NOMO-1 (cell line): Measurements from ENCODE around the gene NECTIN1.

Experiments used
- DNase-seq, 2 experiments: peaks; one replicate each; lab custom pipeline; 2025; ENCODE audit not compliant: unreplicated experiment in 2 of 2; lab: John Stamatoyannopoulos, UW

The NECTIN1 gene

GRCh38 chr11:119647254-119647653 is 81.7 kb downstream of the NECTIN1 start:
- no peak for DNase-seq

DNA sequence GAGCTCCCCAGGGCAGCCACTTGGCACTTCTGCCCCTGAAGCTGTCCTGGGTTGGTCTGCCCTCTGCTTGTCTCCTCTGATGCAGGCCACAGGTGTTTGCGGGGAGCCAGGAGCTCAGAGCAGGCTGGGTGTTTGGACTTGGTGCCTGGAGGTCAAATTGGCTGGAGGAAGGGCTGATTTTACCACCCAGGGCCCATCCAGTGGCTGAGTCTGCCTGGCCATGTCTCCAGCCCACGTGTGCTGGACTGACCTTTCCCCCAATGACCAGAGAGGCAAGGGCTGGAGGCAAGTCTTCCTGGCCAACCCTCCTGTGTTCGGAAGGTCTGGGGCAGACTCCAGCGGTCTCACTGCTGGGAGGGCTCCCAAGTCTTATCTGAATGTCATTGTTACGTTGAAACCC is 84.0 kb downstream of the NECTIN1 start:
- DNase-seq: no peak

DNA sequence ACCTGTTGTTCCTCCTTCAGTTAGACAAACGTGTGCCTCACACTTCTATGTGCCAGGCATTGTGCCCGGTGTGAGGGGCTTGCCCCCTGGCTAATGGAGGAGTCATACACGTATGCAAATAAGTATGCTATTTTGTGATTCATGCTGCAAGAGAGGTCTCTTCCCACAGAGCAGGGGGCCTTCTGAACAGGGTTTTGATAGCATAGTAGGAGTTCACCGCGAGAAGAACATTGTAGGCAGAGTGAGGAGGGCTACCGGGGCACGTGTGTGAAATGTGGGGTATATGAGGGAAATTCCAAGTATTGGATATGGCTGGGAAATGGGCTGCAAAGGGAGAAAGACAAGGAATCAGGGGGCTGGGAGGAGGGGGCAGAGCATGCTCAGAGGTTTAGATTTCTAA is 84.5 kb downstream of the NECTIN1 start:
- no peak for DNase-seq

DNA sequence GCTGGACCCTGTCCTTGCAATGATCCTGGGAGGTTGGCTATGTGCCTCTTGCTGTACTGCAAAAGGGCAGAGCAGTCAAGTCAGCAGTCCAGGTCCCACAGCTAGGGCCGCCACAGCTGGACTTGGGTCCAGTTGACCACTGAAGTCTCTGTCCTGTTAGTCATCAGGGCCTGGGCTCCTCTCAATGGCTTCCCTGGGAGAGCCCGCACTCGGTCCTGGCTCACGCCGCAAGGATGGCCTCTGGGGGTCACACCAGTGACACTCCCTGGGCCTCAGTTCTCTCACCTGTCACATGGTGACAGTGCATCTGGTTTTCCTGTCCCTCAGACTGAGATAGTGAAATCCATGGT is 85.1 kb downstream of the NECTIN1 start:
- DNase-seq: no peak

DNA sequence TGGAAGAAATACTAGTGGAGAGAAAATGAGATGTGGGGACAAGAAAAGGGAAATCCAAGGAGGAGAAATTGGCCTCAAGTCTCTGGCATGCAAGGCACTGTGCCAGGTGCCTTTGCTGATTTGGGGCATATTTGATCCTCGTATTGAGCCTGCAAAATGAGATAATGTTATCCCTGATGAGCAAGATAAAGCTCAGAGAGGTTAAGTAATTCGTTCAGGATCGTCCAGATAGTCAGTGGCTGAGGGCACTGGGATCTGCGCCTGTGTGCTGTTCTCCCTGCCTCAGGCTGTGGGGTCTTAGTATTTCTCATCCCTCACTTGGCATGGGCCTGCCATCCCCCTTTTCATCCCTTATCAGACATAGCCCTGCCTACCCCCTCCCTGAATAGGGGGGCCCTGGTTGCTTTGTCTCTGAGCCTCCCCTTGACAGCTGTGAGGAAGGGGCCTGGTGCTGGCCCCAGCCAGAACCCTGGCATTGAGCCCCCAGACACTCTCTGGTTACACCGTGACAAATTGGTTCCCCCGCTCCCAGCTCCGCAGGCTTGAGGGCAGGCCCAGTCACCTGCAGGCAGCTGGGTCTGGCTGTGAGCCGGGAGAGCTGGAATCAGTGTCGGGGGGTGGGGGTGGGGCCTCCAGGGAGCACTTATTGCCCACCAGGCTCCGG is 85.7 kb downstream of the NECTIN1 start:
- no peak for DNase-seq

DNA sequence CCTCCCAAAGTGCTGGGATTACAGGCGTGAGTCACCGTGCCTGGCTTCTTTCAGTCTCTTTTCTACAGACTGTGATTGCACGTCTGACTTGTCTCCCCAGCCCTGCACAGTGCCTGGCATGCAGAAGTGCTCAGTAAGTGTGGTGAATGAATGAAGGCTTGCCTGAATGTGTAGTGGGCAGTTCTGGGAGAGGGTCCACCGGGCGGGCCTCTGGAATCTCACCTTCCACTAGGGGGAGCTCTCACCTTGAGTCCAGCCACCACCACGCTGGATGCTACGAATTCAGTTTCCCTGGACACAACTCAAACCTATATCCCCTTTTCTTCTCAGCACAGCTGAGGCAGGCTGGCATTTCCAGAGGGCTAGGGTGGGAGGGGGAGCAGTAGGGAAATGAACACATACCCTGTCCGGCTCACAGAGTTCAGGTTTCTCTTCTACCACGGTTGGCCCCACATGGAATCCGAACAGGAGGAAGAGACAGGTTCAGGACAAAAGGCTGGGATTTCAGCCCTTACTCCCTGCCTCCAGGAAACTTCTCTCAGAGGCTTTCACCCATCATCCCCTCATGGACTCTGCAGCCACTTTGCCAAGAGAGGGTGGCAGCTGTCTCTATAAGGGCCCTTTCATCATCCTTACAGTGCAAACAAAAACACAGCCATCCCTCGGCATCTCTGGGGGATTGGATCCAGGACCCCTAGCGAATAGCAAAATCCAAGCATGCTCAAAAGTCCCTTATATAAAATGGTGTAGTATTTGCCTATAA is 86.8 kb downstream of the NECTIN1 start:
- DNase-seq: no peak

DNA sequence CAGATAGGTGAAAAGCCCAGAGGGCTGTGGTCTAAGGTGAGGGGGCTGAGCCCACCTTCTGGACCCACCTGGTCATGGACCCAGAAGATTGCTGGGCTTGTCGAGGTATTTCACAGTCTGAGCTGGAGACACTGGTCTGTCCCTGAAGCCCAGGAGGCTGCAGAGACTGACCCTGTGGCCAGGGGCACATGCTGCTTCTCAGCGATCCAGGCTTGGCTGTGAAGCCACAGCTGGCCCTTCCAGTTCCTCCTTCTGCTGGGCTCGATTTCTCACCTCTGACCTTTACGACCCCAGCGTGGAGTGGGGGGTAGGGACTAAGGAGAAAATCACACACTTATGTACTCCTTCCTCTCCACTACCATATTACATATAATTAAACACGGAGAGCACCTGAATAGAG is 88.5 kb downstream of the NECTIN1 start:
- DNase-seq: no peak

DNA sequence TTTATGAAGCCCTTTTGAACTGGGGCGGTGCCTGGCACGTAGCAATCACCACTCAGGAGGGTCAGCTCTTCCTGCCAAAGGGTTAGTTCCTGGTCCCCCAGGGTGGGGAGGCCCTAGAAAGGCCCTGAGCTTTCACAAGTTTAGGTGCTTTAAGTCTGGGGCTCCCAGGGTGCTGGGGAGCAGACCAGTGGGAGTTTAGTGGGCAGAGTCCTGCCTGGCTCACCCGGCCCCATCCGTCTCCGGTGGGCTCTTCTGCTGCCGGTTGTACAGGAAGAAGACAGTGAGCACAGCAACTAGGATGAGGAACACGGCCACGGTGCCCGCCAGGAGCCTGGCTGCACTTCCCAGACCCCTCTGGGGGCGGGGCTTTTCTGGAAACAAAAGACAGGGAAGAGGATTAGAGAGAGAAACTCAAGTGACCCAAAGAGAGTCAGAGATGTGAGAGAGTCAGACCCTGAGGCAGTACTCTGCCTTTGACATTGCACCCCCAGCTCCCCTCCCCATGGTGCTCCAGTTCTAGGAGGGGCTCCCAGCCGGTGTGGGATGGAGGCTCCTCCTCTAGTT is 89.3 kb downstream of the NECTIN1 start:
- no peak for DNase-seq

DNA sequence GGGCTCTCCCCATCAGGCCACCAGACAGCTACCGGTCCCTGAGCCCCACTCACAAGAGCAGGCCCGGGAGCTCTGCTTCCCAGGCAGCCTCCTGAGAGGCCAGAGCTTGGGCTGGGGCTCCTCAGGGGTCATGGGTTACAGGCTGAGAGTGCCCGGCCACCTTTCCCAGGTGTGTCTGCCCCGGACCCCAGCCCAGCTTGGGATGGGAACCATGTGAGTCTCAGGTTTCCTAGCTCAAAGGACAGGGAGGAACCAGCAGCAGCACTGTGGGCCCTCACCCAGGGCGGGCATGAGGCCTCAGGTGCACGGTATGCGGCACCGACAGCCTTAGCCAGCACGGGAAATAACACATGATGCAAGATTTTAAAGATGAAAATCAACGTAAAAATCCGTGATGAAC is 90.1 kb downstream of the NECTIN1 start:
- no peak for DNase-seq

DNA sequence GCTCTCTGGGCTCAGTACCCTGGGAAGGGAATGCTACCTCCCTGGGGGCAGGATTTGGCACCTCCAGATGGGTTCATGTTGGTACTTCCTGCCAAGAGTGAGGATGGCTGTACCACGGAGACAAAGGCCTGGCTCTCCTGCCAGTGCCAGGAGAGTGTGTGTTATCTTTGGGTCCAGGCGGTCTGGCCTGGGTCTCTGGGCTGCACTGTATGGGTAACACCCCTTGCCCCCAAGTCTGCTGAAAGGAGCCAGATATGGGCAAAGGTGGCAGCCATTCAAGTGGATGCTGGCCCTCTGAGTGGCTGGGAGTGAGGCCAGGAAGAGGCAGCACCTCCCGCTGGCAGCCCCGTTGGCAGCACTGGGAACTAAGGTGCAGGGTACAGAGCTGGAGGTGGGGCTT is 91.5 kb downstream of the NECTIN1 start:
- DNase-seq: no peak

DNA sequence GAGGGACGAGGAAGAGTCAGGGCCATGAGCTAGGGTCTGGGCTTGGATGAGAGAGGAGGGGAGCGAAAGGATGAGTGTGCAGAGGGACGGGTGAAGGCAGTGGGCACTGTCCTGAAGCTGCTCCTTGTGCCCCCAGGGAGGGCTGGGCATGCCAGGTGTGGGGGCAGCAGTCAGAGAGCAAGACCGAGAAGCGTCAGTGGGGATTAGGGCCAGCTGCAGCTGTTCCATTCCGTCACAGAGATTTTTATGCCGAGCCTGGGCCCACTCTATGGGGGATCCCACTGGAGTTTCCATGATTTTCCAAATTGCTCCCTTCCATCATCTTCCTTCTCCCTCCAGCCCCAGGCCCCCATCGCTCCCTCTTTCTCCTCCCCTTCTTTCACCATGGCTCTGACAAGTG is 93.2 kb downstream of the NECTIN1 start:
- no peak for DNase-seq

GRCh38 chr11:119635041-119635740 is 93.8 kb downstream of the NECTIN1 start:
- no peak for DNase-seq

DNA sequence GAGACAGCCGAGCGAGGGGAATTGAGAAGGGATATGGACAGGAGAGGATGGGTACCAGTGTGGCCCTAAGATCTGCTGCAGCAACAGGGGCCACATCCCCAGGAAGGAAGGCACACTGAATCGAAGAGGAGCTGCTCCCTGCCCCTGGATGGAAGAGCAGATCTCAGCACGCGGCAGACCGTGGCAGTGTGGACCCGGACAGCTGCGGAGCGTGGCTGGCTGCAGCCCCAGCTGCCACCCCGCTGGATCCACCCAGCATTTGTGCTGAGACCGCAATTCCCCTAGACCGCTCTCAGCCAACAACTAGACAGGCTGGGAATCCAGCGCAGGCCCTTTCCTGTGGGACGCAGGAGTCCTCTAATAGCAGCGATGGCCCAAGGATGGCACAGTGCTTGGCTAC is 94.7 kb downstream of the NECTIN1 start:
- DNase-seq: no peak

GRCh38 chr11:119629834-119630624 is 99.0 kb downstream of the NECTIN1 start:
- DNase-seq: no peak

DNA sequence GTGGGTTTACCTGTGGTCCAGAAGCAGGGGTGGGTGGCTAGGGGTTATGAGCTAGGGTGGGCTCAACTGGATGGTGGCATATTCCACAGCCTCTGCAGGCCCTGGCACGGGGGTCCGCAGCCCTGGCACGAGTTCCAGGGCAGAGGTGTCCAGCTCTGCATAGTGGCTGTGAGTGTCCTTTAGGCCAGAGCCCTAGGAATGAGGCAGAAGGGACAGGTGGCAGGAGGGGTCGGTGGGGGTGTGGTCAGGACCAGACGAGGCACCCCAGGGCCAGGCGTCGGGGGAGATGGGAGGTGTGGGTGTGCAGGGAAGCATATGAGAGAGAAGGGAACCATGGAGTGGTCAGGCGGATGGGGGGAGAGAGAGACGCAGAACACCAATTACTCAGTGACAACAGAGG is 99.9 kb downstream of the NECTIN1 start:
- DNase-seq: no peak

DNA sequence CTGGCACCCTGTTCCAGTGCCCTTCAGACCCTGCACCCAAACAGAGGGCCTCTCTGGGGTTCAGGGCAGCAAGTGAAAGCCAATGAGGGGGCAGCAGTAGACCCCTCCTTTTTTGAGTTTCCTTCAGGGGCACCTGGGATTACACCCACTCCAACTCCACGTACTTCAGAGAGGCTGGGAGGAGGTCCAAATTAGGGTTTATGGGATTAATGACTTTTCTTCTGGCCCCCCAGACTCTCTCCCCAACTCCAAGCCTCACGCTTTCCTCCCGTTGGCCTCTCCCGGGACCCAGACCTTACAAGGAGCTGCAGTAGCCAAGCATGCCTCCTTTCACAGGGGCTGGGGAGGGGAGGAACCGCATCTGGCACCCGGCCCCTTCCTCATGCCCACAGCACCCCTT is 101.7 kb downstream of the NECTIN1 start:
- DNase-seq: no peak

- DNase-seq: peak in 1 of 2 experiments; percentile 22
Measured at GRCh38 chr11:119626871-119627270, 102.1 kb downstream of the NECTIN1 start.

- no peak for DNase-seq
Measured at GRCh38 chr11:119626197-119626841, 102.7 kb downstream of the NECTIN1 start.

GRCh38 chr11:119625206-119625978 is 103.6 kb downstream of the NECTIN1 start:
- DNase-seq: no peak

GRCh38 chr11:119624629-119625028 is 104.4 kb downstream of the NECTIN1 start:
- DNase-seq: no peak
